ENCODE measurements around the gene AASDH. TPM values are rescaled to one million over a fixed set of nuclear protein-coding genes. Genes with fewer than 3 reads are reported as not detected.

AASDH gene
- polyA plus RNA-seq, 2 of the 4 experiments (the other 2 are of a cell fraction): 4.8 to 12.2 TPM

GRCh38 chr4:56389558-56389957 lies 2.3 kb upstream of the AASDH start:
- Histone ChIP-seq H3K9me3 (no peaks in the 10 kb centered on the region), H3K27ac (no peak overlapping the region), H3K4me1 (peaks cover 4% of the 10 kb centered on the region; the same call in 1 of the 3 replicates), H3K4me2 (no peak overlapping the region), H3K4me3 (no peak overlapping the region)
- FAIRE-seq (no peak), ATAC-seq (no peak), DNase-seq (ENCODE audit: low read depth in 1 of 2, low spot score in 1 of 2) (no peak)
- TF ChIP-seq TP53 (CRISPR knock-in tag; IDR thresholded peaks at IDR 0.05) (no peak), USF2 (IDR thresholded peaks at IDR 0.05) (no peak), JUNB (IDR thresholded peaks at IDR 0.05) (no peak), BCL3 (IDR thresholded peaks at IDR 0.05) (no peak), ZFP36 (IDR thresholded peaks at IDR 0.05; ENCODE audit: borderline replicate concordance, partially characterized antibody) (no peak), RNF2 (IDR thresholded peaks at IDR 0.05; ENCODE audit: borderline replicate concordance, low read depth) (no peak), CEBPB (IDR thresholded peaks at IDR 0.05) (no peak), EHF (CRISPR knock-in tag; IDR thresholded peaks at IDR 0.05) (no peak), CBX2 (IDR thresholded peaks at IDR 0.05; ENCODE audit: borderline replicate concordance, low read depth) (no peak), GATA3 (IDR thresholded peaks at IDR 0.05; ENCODE audit: borderline replicate concordance) (no peak), NFE2L2 (conservative IDR thresholded peaks at IDR 0.05; ENCODE audit: low read length) (no peak), NR3C1 (IDR thresholded peaks at IDR 0.05) (no peak), TFCP2L1 (CRISPR knock-in tag; IDR thresholded peaks at IDR 0.05) (no peak), ESRRA (IDR thresholded peaks at IDR 0.05; ENCODE audit: borderline replicate concordance, low read length) (no peak), CBX8 (IDR thresholded peaks at IDR 0.05) (no peak), ELK1 (IDR thresholded peaks at IDR 0.05; ENCODE audit: low read depth, low read length) (no peak), FOSL2 (IDR thresholded peaks at IDR 0.05) (no peak), FOSL2 (CRISPR knock-in tag; IDR thresholded peaks at IDR 0.05) (no peak), HOXA7 (CRISPR knock-in tag; IDR thresholded peaks at IDR 0.05) (no peak)
- 53% methylated on average over 1 of the region's 1 CpG for WGBS (ENCODE audit: missing lambda C conversion rate)
- ChIA-PET CTCF (interaction anchor here (0.6 kb wide), 1 partner anchor 173 kb away, joined by 3 read pairs; no protein-coding TSS in a partner anchor), POLR2A (no interaction called here)

GRCh38 chr4:56388306-56388705 lies 1.0 kb upstream of the AASDH start:
- peak overlapping the region in 1 of 2 experiments; percentile 97; a peak in 4 of 6 replicates for H3K27ac ChIP-seq
- H3K4me1 ChIP-seq: peaks cover 4% of the 10 kb centered on the region; the same call in 1 of the 3 replicates
- H3K4me2 ChIP-seq: peak overlapping the region; percentile 86
- ChIA-PET POLR2A (interaction anchor here (2.4 kb wide), 1 partner anchor 47 kb away, joined by 60 read pairs; the partner anchor contains the start of genes PAICS and PPAT), CTCF (no interaction called here)
- no peak for DNase-seq (ENCODE audit: low read depth in 1 of 2, low spot score in 1 of 2)
- TF ChIP-seq POLR2AphosphoS2 (conservative IDR thresholded peaks at IDR 0.05; ENCODE audit: low read length) (no peak), FOSB (CRISPR knock-in tag; IDR thresholded peaks at IDR 0.05) (no peak), ATOH8 (CRISPR knock-in tag; IDR thresholded peaks at IDR 0.05; ENCODE audit: low read depth) (no peak), MYC (IDR thresholded peaks at IDR 0.05; ENCODE audit: borderline replicate concordance, low read length) (no peak), HEYL (CRISPR knock-in tag; IDR thresholded peaks at IDR 0.05) (no peak), REST (IDR thresholded peaks at IDR 0.05) (no peak), RNF2 (IDR thresholded peaks at IDR 0.05; ENCODE audit: borderline replicate concordance, low read depth) (no peak), KDM1A (IDR thresholded peaks at IDR 0.05; ENCODE audit: low read depth) (no peak), CBX8 (IDR thresholded peaks at IDR 0.05) (no peak), FOSL2 (IDR thresholded peaks at IDR 0.05) (no peak), FOSL2 (CRISPR knock-in tag; IDR thresholded peaks at IDR 0.05) (no peak), TP53 (CRISPR knock-in tag; IDR thresholded peaks at IDR 0.05) (no peak)
- H3K9me3 ChIP-seq: no peaks in the 10 kb centered on the region
- no peak for FAIRE-seq
- ATAC-seq: no peak
- 32% methylated on average over 6 of the region's 6 CpGs for WGBS (ENCODE audit: missing lambda C conversion rate)
- H3K4me3 ChIP-seq: peak overlapping the region; percentile 81
